GM12801 (cell line): Measurements from ENCODE around the gene SLC38A10.

Experiments used
- TF ChIP-seq, protein P1 (sequence below): IDR thresholded peaks from one replicate; pipeline ENCODE4 v1.5.1; 2011; ENCODE audit warnings: control low read depth; ENCODE audit not compliant: insufficient read length; ENCODE audit errors: extremely low read depth

The SLC38A10 gene

GRCh38 chr17:81246679-81247338 is 48.3 kb downstream of the SLC38A10 start:
- TF ChIP-seq, protein P1, sequence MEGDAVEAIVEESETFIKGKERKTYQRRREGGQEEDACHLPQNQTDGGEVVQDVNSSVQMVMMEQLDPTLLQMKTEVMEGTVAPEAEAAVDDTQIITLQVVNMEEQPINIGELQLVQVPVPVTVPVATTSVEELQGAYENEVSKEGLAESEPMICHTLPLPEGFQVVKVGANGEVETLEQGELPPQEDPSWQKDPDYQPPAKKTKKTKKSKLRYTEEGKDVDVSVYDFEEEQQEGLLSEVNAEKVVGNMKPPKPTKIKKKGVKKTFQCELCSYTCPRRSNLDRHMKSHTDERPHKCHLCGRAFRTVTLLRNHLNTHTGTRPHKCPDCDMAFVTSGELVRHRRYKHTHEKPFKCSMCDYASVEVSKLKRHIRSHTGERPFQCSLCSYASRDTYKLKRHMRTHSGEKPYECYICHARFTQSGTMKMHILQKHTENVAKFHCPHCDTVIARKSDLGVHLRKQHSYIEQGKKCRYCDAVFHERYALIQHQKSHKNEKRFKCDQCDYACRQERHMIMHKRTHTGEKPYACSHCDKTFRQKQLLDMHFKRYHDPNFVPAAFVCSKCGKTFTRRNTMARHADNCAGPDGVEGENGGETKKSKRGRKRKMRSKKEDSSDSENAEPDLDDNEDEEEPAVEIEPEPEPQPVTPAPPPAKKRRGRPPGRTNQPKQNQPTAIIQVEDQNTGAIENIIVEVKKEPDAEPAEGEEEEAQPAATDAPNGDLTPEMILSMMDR, result no peak

DNA sequence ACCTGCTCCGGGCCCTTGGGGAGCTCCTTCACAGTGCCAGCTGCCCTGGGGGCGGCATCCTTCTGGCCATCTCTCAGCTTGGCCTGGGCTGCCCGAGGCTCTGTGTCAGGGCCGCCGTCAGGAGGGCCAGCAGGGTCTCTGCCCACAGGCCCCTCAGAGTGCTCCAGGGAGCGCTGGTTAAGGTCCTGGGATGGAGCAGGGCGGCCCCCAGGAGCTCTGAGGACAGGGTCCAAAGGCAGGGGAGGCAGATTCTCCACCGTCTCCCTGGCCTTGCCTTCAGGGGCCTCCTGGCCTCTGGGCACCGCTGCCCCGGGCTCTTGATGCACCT is 48.8 kb downstream of the SLC38A10 start:
- TF ChIP-seq, protein P1, result no peak

DNA sequence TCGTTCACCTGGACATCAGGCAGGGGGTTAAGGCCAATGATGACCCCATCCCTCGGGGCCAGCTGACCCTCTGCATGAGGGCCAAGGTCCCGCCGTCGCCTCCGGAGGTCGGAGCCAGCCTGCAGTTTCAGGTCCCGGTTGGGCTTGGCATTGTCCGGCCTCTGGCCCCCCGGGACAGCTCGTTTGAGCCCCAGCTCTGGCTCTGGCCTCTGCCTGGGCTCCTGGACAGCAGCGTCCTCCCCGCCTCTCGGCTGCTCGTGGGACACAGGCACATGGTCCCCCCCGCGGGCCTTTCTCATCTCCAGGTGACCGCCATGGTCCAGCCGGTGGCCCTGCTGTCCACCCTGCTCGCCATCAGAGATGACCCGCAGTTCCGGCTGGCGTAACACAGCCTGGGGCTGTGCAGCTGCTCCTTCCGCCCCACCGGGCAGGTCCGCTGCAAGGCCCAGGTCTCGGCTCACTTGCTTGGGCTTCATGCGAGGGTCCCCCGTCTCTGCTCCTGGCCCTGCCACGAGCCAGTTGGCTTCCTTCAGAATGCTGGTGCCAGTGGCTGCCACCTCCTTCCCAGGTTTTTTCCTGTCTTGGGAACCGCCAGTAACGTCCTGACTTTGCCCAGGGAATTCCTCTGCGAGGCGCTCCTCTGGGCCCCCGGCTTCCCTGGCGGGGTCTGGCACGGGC is 49.3 kb downstream of the SLC38A10 start:
- TF ChIP-seq, protein P1, result no peak

DNA sequence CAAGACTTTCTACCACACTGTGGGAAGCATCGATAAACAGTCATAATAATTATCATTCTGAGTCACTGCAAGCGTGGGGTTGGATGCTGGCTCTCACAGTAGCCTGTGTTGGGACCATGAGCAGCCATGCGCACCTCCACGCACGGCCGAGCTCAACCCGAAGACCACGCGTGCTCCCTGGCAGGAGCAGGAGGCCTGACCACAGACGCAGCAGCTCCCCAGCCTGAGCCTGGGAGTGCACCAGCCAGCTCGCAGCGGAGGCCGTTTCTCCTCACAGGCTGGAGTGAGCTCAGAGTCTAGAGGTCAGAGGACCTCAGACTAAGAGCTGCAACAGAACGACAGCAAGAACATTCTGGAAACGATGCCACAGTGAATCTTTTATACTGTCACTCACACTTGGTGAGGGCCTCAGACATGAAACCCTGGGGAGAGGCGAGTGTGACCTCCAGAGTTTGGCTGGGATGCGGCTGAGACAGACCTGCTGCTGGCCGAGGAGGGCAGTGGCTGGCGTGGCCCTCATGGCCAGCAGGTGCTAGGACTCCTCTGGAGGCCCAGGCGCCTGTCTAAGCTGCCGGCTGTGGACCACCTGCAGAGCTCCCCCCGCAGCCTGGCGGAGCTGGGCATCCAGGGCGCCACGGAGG is 50.0 kb downstream of the SLC38A10 start:
- TF ChIP-seq, protein P1, result no peak

DNA sequence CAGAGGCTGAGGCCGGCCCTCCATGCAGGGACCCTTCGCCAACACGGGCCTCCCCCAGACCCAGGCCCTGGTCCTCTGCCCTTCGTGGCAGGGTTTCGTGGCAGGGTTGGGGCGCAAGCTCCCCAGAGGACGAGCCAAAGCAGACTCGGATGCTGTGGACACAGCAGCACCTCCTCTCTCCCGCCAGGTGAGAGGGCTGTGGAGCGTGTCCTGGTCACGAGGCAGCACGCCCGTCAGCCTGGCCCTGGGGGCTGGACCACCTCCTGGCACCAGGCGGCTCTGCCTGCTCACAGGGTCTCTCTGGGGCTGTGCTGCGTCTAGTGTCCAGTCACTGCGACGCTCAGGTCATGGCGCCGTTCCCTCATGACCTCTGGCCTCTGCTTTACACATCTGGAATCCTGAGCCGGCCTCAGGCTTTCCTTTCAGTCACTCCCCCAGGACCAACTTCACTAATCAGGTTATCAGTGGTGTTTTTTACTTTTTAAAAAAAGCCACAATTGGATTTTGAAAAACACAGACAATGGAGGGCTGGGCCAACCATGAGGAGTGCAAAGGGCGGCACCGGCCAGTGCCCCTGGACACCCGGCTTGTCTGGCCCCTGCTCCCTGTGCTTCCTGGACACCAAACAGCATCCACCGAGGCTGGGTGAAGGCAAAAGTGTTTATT is 50.6 kb downstream of the SLC38A10 start:
- TF ChIP-seq, protein P1, result no peak

DNA sequence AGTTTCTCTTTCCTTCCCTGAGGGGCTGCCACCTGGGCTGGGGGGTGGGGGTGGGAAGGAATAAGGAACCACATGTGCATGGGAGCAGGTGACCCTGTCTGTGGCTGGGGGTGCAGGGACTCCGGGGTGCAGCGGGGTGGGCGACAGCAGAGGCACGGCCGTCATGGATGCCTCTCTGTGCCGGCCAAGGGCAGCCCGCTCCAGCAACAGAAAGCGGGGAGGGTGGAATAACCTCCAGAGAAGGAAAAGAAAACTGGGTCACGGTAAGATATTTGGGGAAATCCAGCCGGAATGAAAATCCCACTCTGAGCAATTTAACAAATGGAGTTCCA is 51.8 kb downstream of the SLC38A10 start:
- TF ChIP-seq, protein P1, result no peak
